Measurements from ENCODE around the gene LDHAL6B. TPM values are rescaled to one million over a fixed set of nuclear protein-coding genes. Genes with fewer than 3 reads are reported as not detected.

Gene LDHAL6B
- total RNA-seq, 6 experiments from 2014 or later = not detected

- Mint-ChIP-seq H3K4me1 (ENCODE audit: low read depth) (peaks cover 54% of the 10 kb centered on the region), H3K27ac (no peak overlapping the region), H3K27me3 (ENCODE audit: insufficient read depth) (peaks cover 8% of the 10 kb centered on the region), H3K4me3 (no peak overlapping the region), H3K9me3 (peaks cover 32% of the 10 kb centered on the region), H3K36me3 (ENCODE audit: low read depth) (peaks cover 63% of the 10 kb centered on the region)
- TF ChIP-seq CTCF (IDR thresholded peaks at IDR 0.05) = no peak
- DNase-seq = no peak
Observed at GRCh38 chr15:59179717-59180116, 26.9 kb upstream of the LDHAL6B start.

GRCh38 chr15:59180945-59181600 lies 25.6 kb upstream of the LDHAL6B start:
- Mint-ChIP-seq H3K27ac (peak overlapping the region; percentile 87), H3K9me3 (peaks cover 35% of the 10 kb centered on the region), H3K4me3 (peak overlapping the region; percentile 67), H3K4me1 (ENCODE audit: low read depth) (peaks cover 45% of the 10 kb centered on the region), H3K27me3 (ENCODE audit: insufficient read depth) (peaks cover 8% of the 10 kb centered on the region), H3K36me3 (ENCODE audit: low read depth) (peaks cover 68% of the 10 kb centered on the region)
- TF ChIP-seq CTCF (IDR thresholded peaks at IDR 0.05) = no peak
- DNase-seq = peak; percentile 72

- Mint-ChIP-seq H3K27ac (no peak overlapping the region), H3K4me1 (ENCODE audit: low read depth) (peaks cover 39% of the 10 kb centered on the region)
- no peak for DNase-seq
Observed at GRCh38 chr15:59185725-59186124, 20.9 kb upstream of the LDHAL6B start.

GRCh38 chr15:59186501-59186900 lies 20.1 kb upstream of the LDHAL6B start:
- DNase-seq = peak; percentile 34
- Mint-ChIP-seq H3K4me3 (no peak overlapping the region), H3K36me3 (ENCODE audit: low read depth) (peaks cover 68% of the 10 kb centered on the region), H3K27ac (no peak overlapping the region), H3K9me3 (peaks cover 31% of the 10 kb centered on the region), H3K27me3 (ENCODE audit: insufficient read depth) (peaks cover 8% of the 10 kb centered on the region; the same call in 1 of the 2 replicates), H3K4me1 (ENCODE audit: low read depth) (peaks cover 39% of the 10 kb centered on the region)
- TF ChIP-seq CTCF (IDR thresholded peaks at IDR 0.05) = no peak

More at GRCh38 chr15:59185725-59186124, 20.9 kb upstream of the LDHAL6B start:
- peaks cover 69% of the 10 kb centered on the region for H3K36me3 Mint-ChIP-seq (ENCODE audit: low read depth)
- no peak overlapping the region for H3K4me3 Mint-ChIP-seq
- H3K9me3 Mint-ChIP-seq = peaks cover 35% of the 10 kb centered on the region
- H3K27me3 Mint-ChIP-seq (ENCODE audit: insufficient read depth) = peaks cover 8% of the 10 kb centered on the region; the same call in 1 of the 2 replicates
- peak; percentile 47 for TF ChIP-seq CTCF (IDR thresholded peaks at IDR 0.05)

GRCh38 chr15:59189241-59189640 lies 17.4 kb upstream of the LDHAL6B start:
- H3K36me3 Mint-ChIP-seq (ENCODE audit: low read depth) = peaks cover 61% of the 10 kb centered on the region
- H3K27me3 Mint-ChIP-seq (ENCODE audit: insufficient read depth) = peaks cover 12% of the 10 kb centered on the region; the same call in 1 of the 2 replicates
- H3K4me1 Mint-ChIP-seq (ENCODE audit: low read depth) = peaks cover 56% of the 10 kb centered on the region
- no peak for DNase-seq
- no peak for TF ChIP-seq CTCF (IDR thresholded peaks at IDR 0.05)
- no peak overlapping the region for H3K4me3 Mint-ChIP-seq
- peaks cover 7% of the 10 kb centered on the region for H3K9me3 Mint-ChIP-seq
- H3K27ac Mint-ChIP-seq = no peak overlapping the region; the same call in 1 of the 2 replicates
